Measurements from ENCODE around the gene MS4A12.
"Not testable (repeated sequence)": the region's sequence is repeated elsewhere in the genome, so short reads cannot be mapped to it uniquely, and the experiment has no call there.

DNA sequence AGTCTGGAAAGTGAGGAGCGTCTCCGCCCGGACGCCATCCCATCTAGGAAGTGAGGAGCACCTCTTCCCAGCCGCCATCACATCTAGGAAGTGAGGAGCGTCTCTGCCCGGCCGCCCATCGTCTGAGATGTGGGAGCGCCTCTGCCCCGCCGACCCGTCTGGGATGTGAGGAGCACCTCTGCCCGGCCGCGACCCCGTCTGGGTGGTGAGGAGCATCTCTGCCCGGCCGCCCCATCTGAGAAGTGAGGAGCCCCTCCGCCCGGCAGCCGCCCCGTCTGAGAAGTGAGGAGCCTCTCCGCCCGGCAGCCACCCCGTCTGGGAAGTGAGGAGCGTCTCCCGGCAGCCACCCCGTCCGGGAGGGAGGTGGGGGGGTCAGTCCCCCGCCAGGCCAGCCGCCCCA, 41.4 kb upstream of the MS4A12 start:
- not testable (repeated sequence) for TF ChIP-seq EZH2 (IDR thresholded peaks at IDR 0.05; ENCODE audit: insufficient read depth, poor library complexity, severe bottlenecking); EZH2phosphoT487 (IDR thresholded peaks at IDR 0.05; ENCODE audit: insufficient read depth, low read depth)

Data from GM23248 (cell line).